ENCODE results near the gene CST6. TPM values are rescaled to one million over a fixed set of nuclear protein-coding genes. Genes with fewer than 3 reads are reported as not detected.

CST6 gene
- total RNA-seq, 1 donor from 2014 or later: 11.0 TPM

DNA sequence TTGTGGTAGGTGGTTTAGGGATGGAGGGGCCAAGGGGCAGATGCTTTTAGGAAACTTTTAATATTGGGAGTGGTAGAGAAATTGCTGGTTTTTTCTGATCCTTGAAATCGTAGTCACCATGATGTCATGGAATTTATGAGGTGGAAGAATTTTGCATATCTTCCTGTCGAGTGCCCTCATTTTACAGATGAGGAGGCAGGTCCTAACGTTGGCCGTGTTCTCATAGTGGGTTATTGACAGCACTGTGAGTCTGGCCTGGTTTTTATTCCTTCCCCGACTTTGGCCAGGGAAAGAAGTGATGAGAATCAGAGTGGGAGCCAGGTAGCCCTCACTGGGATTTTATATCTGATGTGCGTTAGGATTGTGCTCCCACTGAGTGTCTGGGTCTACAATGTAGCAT, 49.5 kb downstream of the CST6 start:
- H3K36me3 ChIP-seq: peaks cover 100% of the 10 kb centered on the region
- ATAC-seq: no peak
- intact Hi-C loops (cut with DNase I): no loop called here

DNA sequence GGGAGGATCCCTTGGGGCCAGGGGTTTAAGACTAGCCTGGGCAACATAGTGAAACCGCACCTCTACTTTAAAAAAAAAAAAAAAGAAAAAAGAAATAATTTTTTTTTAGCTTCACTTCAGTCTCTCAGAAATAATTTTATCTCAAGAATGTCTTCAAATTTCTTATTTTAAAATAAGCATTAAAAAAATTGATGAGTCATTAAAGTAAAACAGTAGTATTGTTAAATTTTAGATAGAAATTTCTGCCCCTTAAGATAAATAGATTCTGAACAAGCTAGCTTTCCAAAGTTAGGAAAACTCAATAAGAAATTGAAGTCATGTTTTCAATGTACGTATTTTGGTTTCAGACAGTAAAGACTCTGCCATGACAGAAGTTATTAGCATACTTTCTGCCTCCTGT, 50.6 kb downstream of the CST6 start:
- Histone ChIP-seq H3K27me3 (ENCODE audit: low read depth) (no peaks in the 10 kb centered on the region), H3K4me1 (peaks cover 4% of the 10 kb centered on the region), H3K27ac (no peak overlapping the region), H3K4me3 (no peak overlapping the region), H3K9me3 (no peaks in the 10 kb centered on the region), H3K36me3 (peaks cover 100% of the 10 kb centered on the region)
- ATAC-seq (no peak), DNase-seq (no peak)
- intact Hi-C loops (cut with DNase I): no loop called here
- TF ChIP-seq, protein P1, sequence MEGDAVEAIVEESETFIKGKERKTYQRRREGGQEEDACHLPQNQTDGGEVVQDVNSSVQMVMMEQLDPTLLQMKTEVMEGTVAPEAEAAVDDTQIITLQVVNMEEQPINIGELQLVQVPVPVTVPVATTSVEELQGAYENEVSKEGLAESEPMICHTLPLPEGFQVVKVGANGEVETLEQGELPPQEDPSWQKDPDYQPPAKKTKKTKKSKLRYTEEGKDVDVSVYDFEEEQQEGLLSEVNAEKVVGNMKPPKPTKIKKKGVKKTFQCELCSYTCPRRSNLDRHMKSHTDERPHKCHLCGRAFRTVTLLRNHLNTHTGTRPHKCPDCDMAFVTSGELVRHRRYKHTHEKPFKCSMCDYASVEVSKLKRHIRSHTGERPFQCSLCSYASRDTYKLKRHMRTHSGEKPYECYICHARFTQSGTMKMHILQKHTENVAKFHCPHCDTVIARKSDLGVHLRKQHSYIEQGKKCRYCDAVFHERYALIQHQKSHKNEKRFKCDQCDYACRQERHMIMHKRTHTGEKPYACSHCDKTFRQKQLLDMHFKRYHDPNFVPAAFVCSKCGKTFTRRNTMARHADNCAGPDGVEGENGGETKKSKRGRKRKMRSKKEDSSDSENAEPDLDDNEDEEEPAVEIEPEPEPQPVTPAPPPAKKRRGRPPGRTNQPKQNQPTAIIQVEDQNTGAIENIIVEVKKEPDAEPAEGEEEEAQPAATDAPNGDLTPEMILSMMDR (IDR thresholded peaks at IDR 0.05): no peak

More for the DNA sequence above, 49.5 kb downstream of the CST6 start:
- Histone ChIP-seq H3K9me3 (no peaks in the 10 kb centered on the region), H3K27me3 (ENCODE audit: low read depth) (no peaks in the 10 kb centered on the region), H3K4me3 (no peak overlapping the region), H3K4me1 (no peaks in the 10 kb centered on the region), H3K27ac (no peak overlapping the region)
- no peak for DNase-seq
- TF ChIP-seq, protein P1 (IDR thresholded peaks at IDR 0.05): no peak

Other genes with a start within 250 kb of the CST6 start
- 46.3 TPM for gene AP5B1, start 231.0 kb upstream of the CST6 start, total RNA-seq
- 0.89 TPM for gene OVOL1, start 224.9 kb upstream of the CST6 start, total RNA-seq
- gene SNX32, start 178.0 kb upstream of the CST6 start, total RNA-seq: 0.47 TPM
- 647 TPM for gene CFL1, start 153.8 kb upstream of the CST6 start, total RNA-seq
- 52.8 TPM for gene MUS81, start 151.6 kb upstream of the CST6 start, total RNA-seq
- gene EFEMP2, start 139.2 kb upstream of the CST6 start, total RNA-seq: 53.9 TPM
- 20.6 TPM for gene CTSW, start 132.2 kb upstream of the CST6 start, total RNA-seq
- 44.0 TPM for gene FIBP, start 123.5 kb upstream of the CST6 start, total RNA-seq
- gene CCDC85B, start 121.3 kb upstream of the CST6 start, total RNA-seq: 28.6 TPM
- 2.2 TPM for gene FOSL1, start 111.6 kb upstream of the CST6 start, total RNA-seq
- 36.5 TPM for gene C11orf68, start 92.9 kb upstream of the CST6 start, total RNA-seq
- 63.3 TPM for gene DRAP1, start 92.6 kb upstream of the CST6 start, total RNA-seq
- gene TSGA10IP, start 66.5 kb upstream of the CST6 start, total RNA-seq: not detected
- 51.0 TPM for gene SART1, start 50.3 kb upstream of the CST6 start, total RNA-seq
- 29.0 TPM for gene EIF1AD, start 9.9 kb upstream of the CST6 start, total RNA-seq
- 156 TPM for gene BANF1, start 9.5 kb upstream of the CST6 start, total RNA-seq
- gene CATSPER1, start 14.5 kb downstream of the CST6 start, total RNA-seq: 3.6 TPM
- gene GAL3ST3, start 37.2 kb downstream of the CST6 start, total RNA-seq: not detected
- 145 TPM for gene SF3B2, start 40.4 kb downstream of the CST6 start, total RNA-seq
- gene PACS1, start 58.3 kb downstream of the CST6 start, total RNA-seq: 50.8 TPM
- gene KLC2, start 245.7 kb downstream of the CST6 start, total RNA-seq: 24.3 TPM

All from lower lobe of right lung (tissue), 2 donors.